T47D (cell line): ENCODE data around the gene RETREG3.
"Not testable (repeated sequence)": the region's sequence is repeated elsewhere in the genome, so short reads cannot be mapped to it uniquely, and the experiment has no call there.

Experiments
- DNase-seq, 2 experiments: peaks; one replicate each; pipeline versions ENCODE4 v3.0.0 to v3.0.0-alpha.2; 2011 to 2012; ENCODE audit warnings: low read depth in 1 of 2, low spot score in 1 of 2
- JUND ChIP-seq: IDR thresholded peaks from 2 replicates; pipeline ENCODE4 v1.6.1; 2012; ENCODE audit warnings: low read depth
- in situ Hi-C: cut with HindIII; loops from 2 replicates; pipeline ENCODE4 v1.10.0; 2016; ENCODE audit warnings: low sequenced_read_pairs, low pct_unique_long_range_greater_than_20kb

Gene RETREG3

GRCh38 chr17:42609182-42609813 is at the start of gene RETREG3, which contains the start of gene TUBG1:
Gene RETREG3 (minus strand): TSS chr17:42609374. CDS start chr17:42609324, 50 bp downstream.
Gene TUBG1 (plus strand): TSS chr17:42609683. CDS start chr17:42609738, 55 bp downstream.
- DNase-seq = peak; percentile 99 to 100
- in situ Hi-C loops = no loop called here
- TF ChIP-seq JUND = no peak

- DNase-seq = no peak
- in situ Hi-C loops = no loop called here
- TF ChIP-seq JUND = no peak
These were observed 48.8 kb upstream of the RETREG3 start for GRCh38 chr17:42657824-42658588.

- in situ Hi-C loops = no loop called here
- no peak for DNase-seq
- no peak for TF ChIP-seq JUND
These were observed 46.4 kb upstream of the RETREG3 start for GRCh38 chr17:42655528-42655927.

GRCh38 chr17:42653179-42654124 is 44.3 kb upstream of the RETREG3 start:
- no peak for TF ChIP-seq JUND
- in situ Hi-C loops = no loop called here
- DNase-seq = no peak

GRCh38 chr17:42651392-42651791 is 42.2 kb upstream of the RETREG3 start:
- DNase-seq = no peak
- no peak for TF ChIP-seq JUND
- in situ Hi-C loops = no loop called here

GRCh38 chr17:42647778-42648177 is 38.6 kb upstream of the RETREG3 start:
- TF ChIP-seq JUND = no peak
- DNase-seq = no peak
- in situ Hi-C loops = no loop called here

- no peak for DNase-seq
- in situ Hi-C loops = no loop called here
- no peak for TF ChIP-seq JUND
These were observed 33.2 kb upstream of the RETREG3 start for GRCh38 chr17:42642336-42642735.

- TF ChIP-seq JUND = no peak
- in situ Hi-C loops = no loop called here
- no peak for DNase-seq
These were observed 30.9 kb upstream of the RETREG3 start for GRCh38 chr17:42640121-42640520.

- no peak for TF ChIP-seq JUND
- DNase-seq = peak in 1 of 2 experiments; percentile 39
- in situ Hi-C loops = no loop called here
These were observed 30.4 kb upstream of the RETREG3 start for GRCh38 chr17:42639525-42640113.

GRCh38 chr17:42632949-42633444 is 23.8 kb upstream of the RETREG3 start:
- in situ Hi-C loops = no loop called here
- TF ChIP-seq JUND = no peak
- no peak for DNase-seq

- in situ Hi-C loops = no loop called here
- no peak for TF ChIP-seq JUND
- peak in 1 of 2 experiments; percentile 69 for DNase-seq
These were observed 20.3 kb upstream of the RETREG3 start for GRCh38 chr17:42629411-42630009.

- DNase-seq = peak in 1 of 2 experiments; percentile 92
- in situ Hi-C loops = not testable (repeated sequence)
These were observed 18.0 kb upstream of the RETREG3 start for GRCh38 chr17:42627032-42627764.
